ENCODE results near the gene BTRC. TPM values are rescaled to one million over a fixed set of nuclear protein-coding genes. Genes with fewer than 3 reads are reported as not detected.

Gene BTRC
- total RNA-seq, 2 donors from 2014 or later, result 8.8 to 9.9 TPM

DNA sequence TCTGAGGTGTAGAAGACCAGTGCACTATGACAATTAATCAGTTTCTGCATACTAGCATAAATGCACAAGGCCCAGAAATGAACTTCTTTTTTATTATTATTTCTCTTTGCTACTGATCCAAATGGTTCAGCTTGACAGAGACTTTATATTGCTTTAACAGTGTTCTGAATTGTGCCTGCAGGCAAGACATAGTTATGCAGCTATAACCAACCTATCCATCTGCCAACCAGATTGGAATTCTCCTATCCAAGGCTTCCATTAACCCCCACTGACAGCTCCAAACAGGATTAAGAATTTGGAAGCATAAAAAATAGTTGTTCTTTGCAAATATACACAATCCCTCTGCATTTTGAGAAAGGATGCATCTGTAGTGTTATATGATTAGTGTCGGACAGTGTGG, 98.2 kb downstream of the BTRC start:
- H3K9me3 ChIP-seq, result no peaks in the 10 kb centered on the region
- no peak for TF ChIP-seq POLR2A (IDR thresholded peaks at IDR 0.05)
- TF ChIP-seq, protein P1, sequence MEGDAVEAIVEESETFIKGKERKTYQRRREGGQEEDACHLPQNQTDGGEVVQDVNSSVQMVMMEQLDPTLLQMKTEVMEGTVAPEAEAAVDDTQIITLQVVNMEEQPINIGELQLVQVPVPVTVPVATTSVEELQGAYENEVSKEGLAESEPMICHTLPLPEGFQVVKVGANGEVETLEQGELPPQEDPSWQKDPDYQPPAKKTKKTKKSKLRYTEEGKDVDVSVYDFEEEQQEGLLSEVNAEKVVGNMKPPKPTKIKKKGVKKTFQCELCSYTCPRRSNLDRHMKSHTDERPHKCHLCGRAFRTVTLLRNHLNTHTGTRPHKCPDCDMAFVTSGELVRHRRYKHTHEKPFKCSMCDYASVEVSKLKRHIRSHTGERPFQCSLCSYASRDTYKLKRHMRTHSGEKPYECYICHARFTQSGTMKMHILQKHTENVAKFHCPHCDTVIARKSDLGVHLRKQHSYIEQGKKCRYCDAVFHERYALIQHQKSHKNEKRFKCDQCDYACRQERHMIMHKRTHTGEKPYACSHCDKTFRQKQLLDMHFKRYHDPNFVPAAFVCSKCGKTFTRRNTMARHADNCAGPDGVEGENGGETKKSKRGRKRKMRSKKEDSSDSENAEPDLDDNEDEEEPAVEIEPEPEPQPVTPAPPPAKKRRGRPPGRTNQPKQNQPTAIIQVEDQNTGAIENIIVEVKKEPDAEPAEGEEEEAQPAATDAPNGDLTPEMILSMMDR (IDR thresholded peaks at IDR 0.05), result no peak
- intact Hi-C loops (cut with DNase I), result no loop called here
- no peak for ATAC-seq
- WGBS, 2 donors, result 93 to 100% methylated on average over 1 of the region's 1 CpG
- no peak for DNase-seq
- H3K4me1 ChIP-seq, result no peaks in the 10 kb centered on the region
- H3K36me3 ChIP-seq (replicated peaks in 1 of 2; ENCODE audit: insufficient read depth in 1 of 2, low read depth in 2 of 2), result no peaks in the 10 kb centered on the region
- H3K27me3 ChIP-seq, result no peaks in the 10 kb centered on the region
- no peak overlapping the region for H3K27ac ChIP-seq
- no peak overlapping the region for H3K4me3 ChIP-seq

DNA sequence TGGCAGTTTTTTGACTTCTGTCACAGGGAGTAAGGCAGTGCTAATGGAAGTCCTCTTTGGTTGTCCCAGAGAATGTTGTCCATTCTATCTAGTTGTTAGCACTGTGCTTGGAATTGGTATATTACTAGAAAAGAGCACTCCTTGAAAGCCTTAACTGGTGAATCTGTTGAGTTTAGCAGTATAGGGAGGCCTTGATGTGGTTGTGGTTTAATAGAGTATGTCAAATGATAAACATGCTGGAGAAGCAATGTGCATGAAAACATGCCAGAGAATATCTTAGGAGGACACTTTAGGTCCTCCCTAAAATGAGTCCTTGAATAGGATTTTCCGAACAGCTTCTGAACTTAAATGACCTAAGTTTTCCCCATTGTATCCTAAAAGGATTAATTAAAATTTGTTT, 98.6 kb downstream of the BTRC start:
- DNase-seq (no peak), ATAC-seq (no peak)
- Histone ChIP-seq H3K9me3 (no peaks in the 10 kb centered on the region), H3K4me1 (no peaks in the 10 kb centered on the region), H3K27ac (no peak overlapping the region), H3K27me3 (no peaks in the 10 kb centered on the region), H3K36me3 (replicated peaks in 1 of 2; ENCODE audit: insufficient read depth in 1 of 2, low read depth in 2 of 2) (no peaks in the 10 kb centered on the region), H3K4me3 (no peak overlapping the region)
- intact Hi-C loops (cut with DNase I), result no loop called here
- 88 to 95% methylated on average over 1 of the region's 1 CpG for WGBS, 2 donors
- TF ChIP-seq, protein P1 (IDR thresholded peaks at IDR 0.05), result no peak
- no peak for TF ChIP-seq POLR2A (IDR thresholded peaks at IDR 0.05)

DNA sequence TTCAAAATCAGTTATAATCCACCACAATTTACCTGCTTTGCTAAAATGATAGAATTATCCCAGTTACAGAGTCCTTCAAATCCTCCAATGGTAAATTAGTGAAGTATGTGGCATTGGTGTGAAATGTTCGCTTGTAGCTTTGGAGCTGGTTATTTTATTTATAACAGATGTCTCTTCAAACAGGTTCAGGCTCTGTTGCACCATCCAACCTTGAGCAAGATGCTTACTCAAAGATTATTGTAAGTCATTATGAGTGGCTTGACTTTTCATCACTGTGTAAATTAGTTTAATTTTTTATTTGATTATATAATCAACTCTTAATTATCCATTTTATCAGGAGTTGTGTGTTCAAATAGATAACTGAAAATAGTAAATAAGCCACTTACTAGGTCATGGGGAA, 99.4 kb downstream of the BTRC start:
- Histone ChIP-seq H3K4me3 (no peak overlapping the region), H3K4me1 (no peaks in the 10 kb centered on the region), H3K36me3 (replicated peaks in 1 of 2; ENCODE audit: insufficient read depth in 1 of 2, low read depth in 2 of 2) (no peaks in the 10 kb centered on the region), H3K27ac (no peak overlapping the region), H3K27me3 (no peaks in the 10 kb centered on the region), H3K9me3 (no peaks in the 10 kb centered on the region)
- TF ChIP-seq, protein P1 (IDR thresholded peaks at IDR 0.05), result no peak
- no peak for TF ChIP-seq POLR2A (IDR thresholded peaks at IDR 0.05)
- intact Hi-C loops (cut with DNase I), result no loop called here
- 88% methylated on average over 1 of the region's 1 CpG for WGBS, 2 donors
- ATAC-seq (no peak), DNase-seq (no peak)

- no peak for ATAC-seq
- intact Hi-C loops (cut with DNase I), result no loop called here
These were observed 100.1 kb downstream of the BTRC start for GRCh38 chr10:101453791-101454718.

More at GRCh38 chr10:101453791-101454718, 100.1 kb downstream of the BTRC start:
- WGBS, 2 donors, result 81 to 86% methylated on average over 6 of the region's 6 CpGs
- TF ChIP-seq, protein P1 (IDR thresholded peaks at IDR 0.05), result no peak
- TF ChIP-seq POLR2A (IDR thresholded peaks at IDR 0.05), result no peak
- H3K4me3 ChIP-seq, result no peak overlapping the region
- no peak overlapping the region for H3K27ac ChIP-seq
- no peaks in the 10 kb centered on the region for H3K4me1 ChIP-seq
- no peaks in the 10 kb centered on the region for H3K27me3 ChIP-seq
- DNase-seq, result no peak
- no peaks in the 10 kb centered on the region for H3K9me3 ChIP-seq
- H3K36me3 ChIP-seq (replicated peaks in 1 of 2; ENCODE audit: insufficient read depth in 1 of 2, low read depth in 2 of 2), result no peaks in the 10 kb centered on the region

Data from body of pancreas (tissue), 4 donors.